ENCODE results near the gene IFRD1. TPM values are rescaled to one million over a fixed set of nuclear protein-coding genes. Genes with fewer than 3 reads are reported as not detected.

The IFRD1 gene
- total and polyA plus RNA-seq, 4 donors = 37.2 to 98.2 (median 40.7) TPM

GRCh38 chr7:112420236-112420861 lies 29.9 kb upstream of the IFRD1 start:
- TF ChIP-seq CTCF (IDR thresholded peaks at IDR 0.05; ENCODE audit: control extremely low read depth, extremely low read depth) = no peak
- 63 to 69% methylated on average over 9 of the region's 9 CpGs for WGBS, 2 donors
- Histone ChIP-seq H3K27ac (ENCODE audit: low read depth in 1 of 2, low read length in 1 of 2) (no peak overlapping the region), H3K4me3 (no peak overlapping the region), H3K4me1 (ENCODE audit: control insufficient read depth in 5 of 5, insufficient read depth in 5 of 5, low read length in 5 of 5) (peaks cover 0 to 7% (median 0%) of the 10 kb centered on the region in 5 donors), H3K27me3 (ENCODE audit: control insufficient read depth in 3 of 3, insufficient read depth in 3 of 3, low read length in 2 of 3) (no peaks in the 10 kb centered on the region), H3K9me3 (ENCODE audit: control insufficient read depth in 4 of 4, insufficient read depth in 3 of 4, low read length in 3 of 4) (no peaks in the 10 kb centered on the region), H3K36me3 (ENCODE audit: control insufficient read depth in 4 of 4, insufficient read depth in 4 of 4, low read length in 4 of 4) (no peaks in the 10 kb centered on the region), H3K9ac (ENCODE audit: insufficient read depth in 1 of 2, low read length in 2 of 2) (no peak overlapping the region)
- no peak for ATAC-seq (ENCODE audit: insufficient read depth, low FRiP score)
- DNase-seq = peak in 1 of 3 donors; percentile 13

GRCh38 chr7:112421666-112422486 lies 28.4 kb upstream of the IFRD1 start:
- TF ChIP-seq CTCF (IDR thresholded peaks at IDR 0.05; ENCODE audit: control extremely low read depth, extremely low read depth) = no peak
- ATAC-seq (ENCODE audit: insufficient read depth, low FRiP score) (peak; percentile 19), DNase-seq (peak in 1 of 3 donors; percentile 28)
- 44 to 69% methylated on average over 9 of the region's 9 CpGs for WGBS, 2 donors
- peaks cover 0 to 7% (median 0%) of the 10 kb centered on the region in 5 donors for H3K4me1 ChIP-seq (ENCODE audit: control insufficient read depth in 5 of 5, insufficient read depth in 5 of 5, low read length in 5 of 5)
- no peaks in the 10 kb centered on the region for H3K9me3 ChIP-seq (ENCODE audit: control insufficient read depth in 4 of 4, insufficient read depth in 3 of 4, low read length in 3 of 4)
- peak overlapping the region in 1 of 2 donors; percentile 64 for H3K27ac ChIP-seq (ENCODE audit: low read depth in 1 of 2, low read length in 1 of 2)
- H3K9ac ChIP-seq (ENCODE audit: insufficient read depth in 1 of 2, low read length in 2 of 2) = no peak overlapping the region
- H3K36me3 ChIP-seq (ENCODE audit: control insufficient read depth in 4 of 4, insufficient read depth in 4 of 4, low read length in 4 of 4) = no peaks in the 10 kb centered on the region
- no peak overlapping the region for H3K4me3 ChIP-seq
- no peaks in the 10 kb centered on the region for H3K27me3 ChIP-seq (ENCODE audit: control insufficient read depth in 3 of 3, insufficient read depth in 3 of 3, low read length in 2 of 3)

- DNase-seq = peak; percentile 23 to 50 (median 36)
- Histone ChIP-seq H3K4me3 (no peak overlapping the region), H3K36me3 (ENCODE audit: control insufficient read depth in 4 of 4, insufficient read depth in 4 of 4, low read length in 4 of 4) (no peaks in the 10 kb centered on the region), H3K27me3 (ENCODE audit: control insufficient read depth in 3 of 3, insufficient read depth in 3 of 3, low read length in 2 of 3) (no peaks in the 10 kb centered on the region), H3K9me3 (ENCODE audit: control insufficient read depth in 4 of 4, insufficient read depth in 3 of 4, low read length in 3 of 4) (no peaks in the 10 kb centered on the region), H3K4me1 (ENCODE audit: control insufficient read depth in 5 of 5, insufficient read depth in 5 of 5, low read length in 5 of 5) (peaks cover 0 to 7% (median 0%) of the 10 kb centered on the region in 5 donors), H3K9ac (ENCODE audit: insufficient read depth in 1 of 2, low read length in 2 of 2) (no peak overlapping the region), H3K27ac (ENCODE audit: low read depth in 1 of 2, low read length in 1 of 2) (peak overlapping the region in 1 of 2 donors; percentile 26)
- TF ChIP-seq CTCF (IDR thresholded peaks at IDR 0.05; ENCODE audit: control extremely low read depth, extremely low read depth) = no peak
- WGBS, 2 donors = 62 to 63% methylated on average over 6 of the region's 6 CpGs
- no peak for ATAC-seq (ENCODE audit: insufficient read depth, low FRiP score)
Observed at GRCh38 chr7:112422842-112423496, 27.3 kb upstream of the IFRD1 start.

Data from lung (tissue), 12 donors.